ENCODE data around the gene BPGM.

Gene BPGM

DNA sequence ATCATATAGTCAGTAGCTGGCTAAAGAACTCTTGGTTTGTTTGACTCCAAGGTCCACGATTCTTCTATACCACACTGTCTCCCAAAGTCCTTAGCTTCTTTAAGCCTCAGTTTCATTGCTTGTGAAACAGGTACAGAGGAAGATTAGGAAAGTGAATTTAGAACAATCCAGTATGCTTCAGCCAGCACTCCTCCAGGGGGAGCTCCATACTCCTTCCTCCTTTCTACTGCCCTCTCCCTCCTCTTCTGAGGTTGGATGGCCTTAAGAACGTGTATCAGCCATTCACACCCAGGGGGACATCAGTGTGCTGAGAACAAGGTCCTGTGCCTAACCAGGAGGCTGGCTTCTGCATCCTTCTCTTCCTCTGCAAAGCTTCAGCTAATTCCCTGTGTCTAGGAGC, 78.0 kb downstream of the BPGM start:
- H3K9ac ChIP-seq, result no peak overlapping the region
- no peak overlapping the region for H2AFZ ChIP-seq
- no peak overlapping the region for H3K27ac ChIP-seq
- no peaks in the 10 kb centered on the region for H3K9me3 ChIP-seq (ENCODE audit: control insufficient read depth, low read length)
- H3K4me2 ChIP-seq (ENCODE audit: low read length), result no peak overlapping the region
- no peak overlapping the region for H3K4me3 ChIP-seq (ENCODE audit: low read depth, low read length)
- H3K36me3 ChIP-seq (ENCODE audit: control insufficient read depth, insufficient read depth, low read length), result no peaks in the 10 kb centered on the region
- no peaks in the 10 kb centered on the region for H3K79me2 ChIP-seq
- no peaks in the 10 kb centered on the region for H3K27me3 ChIP-seq (ENCODE audit: control insufficient read depth, insufficient read depth, low read length)
- H3K4me1 ChIP-seq, result no peaks in the 10 kb centered on the region
- TF ChIP-seq, protein P1, sequence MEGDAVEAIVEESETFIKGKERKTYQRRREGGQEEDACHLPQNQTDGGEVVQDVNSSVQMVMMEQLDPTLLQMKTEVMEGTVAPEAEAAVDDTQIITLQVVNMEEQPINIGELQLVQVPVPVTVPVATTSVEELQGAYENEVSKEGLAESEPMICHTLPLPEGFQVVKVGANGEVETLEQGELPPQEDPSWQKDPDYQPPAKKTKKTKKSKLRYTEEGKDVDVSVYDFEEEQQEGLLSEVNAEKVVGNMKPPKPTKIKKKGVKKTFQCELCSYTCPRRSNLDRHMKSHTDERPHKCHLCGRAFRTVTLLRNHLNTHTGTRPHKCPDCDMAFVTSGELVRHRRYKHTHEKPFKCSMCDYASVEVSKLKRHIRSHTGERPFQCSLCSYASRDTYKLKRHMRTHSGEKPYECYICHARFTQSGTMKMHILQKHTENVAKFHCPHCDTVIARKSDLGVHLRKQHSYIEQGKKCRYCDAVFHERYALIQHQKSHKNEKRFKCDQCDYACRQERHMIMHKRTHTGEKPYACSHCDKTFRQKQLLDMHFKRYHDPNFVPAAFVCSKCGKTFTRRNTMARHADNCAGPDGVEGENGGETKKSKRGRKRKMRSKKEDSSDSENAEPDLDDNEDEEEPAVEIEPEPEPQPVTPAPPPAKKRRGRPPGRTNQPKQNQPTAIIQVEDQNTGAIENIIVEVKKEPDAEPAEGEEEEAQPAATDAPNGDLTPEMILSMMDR (IDR thresholded peaks at IDR 0.05), result peak; percentile 34

- Histone ChIP-seq H3K4me1 (peaks cover 12% of the 10 kb centered on the region), H3K36me3 (ENCODE audit: control insufficient read depth, insufficient read depth, low read length) (no peaks in the 10 kb centered on the region), H2AFZ (no peak overlapping the region), H3K9me3 (ENCODE audit: control insufficient read depth, low read length) (no peaks in the 10 kb centered on the region), H3K9ac (no peak overlapping the region), H3K4me2 (ENCODE audit: low read length) (no peak overlapping the region), H3K79me2 (no peaks in the 10 kb centered on the region), H3K27ac (no peak overlapping the region), H3K27me3 (ENCODE audit: control insufficient read depth, insufficient read depth, low read length) (no peaks in the 10 kb centered on the region), H3K4me3 (ENCODE audit: low read depth, low read length) (no peak overlapping the region)
- TF ChIP-seq, protein P1 (IDR thresholded peaks at IDR 0.05), result no peak
Measured at GRCh38 chr7:134726581-134726980, 79.9 kb downstream of the BPGM start.

DNA sequence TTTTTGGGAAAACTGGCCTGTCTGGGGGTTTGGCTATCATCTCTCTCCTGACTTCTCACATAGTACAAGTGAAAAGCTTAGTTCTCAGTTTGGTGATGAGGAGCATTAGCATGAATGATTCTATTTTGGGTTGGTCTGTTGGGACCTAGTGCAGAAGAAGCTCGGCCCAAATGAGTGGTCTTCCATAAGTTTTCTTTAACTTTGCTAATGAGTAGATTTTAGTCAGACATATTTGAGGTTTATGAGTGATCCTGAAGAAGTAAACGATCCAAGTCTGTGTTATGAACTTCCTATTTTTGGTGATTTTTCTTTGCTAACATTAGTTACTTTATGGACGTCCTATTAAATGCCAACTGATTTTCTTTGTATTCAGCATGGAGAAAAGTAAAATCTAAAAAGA, 81.1 kb downstream of the BPGM start:
- H3K27me3 ChIP-seq (ENCODE audit: control insufficient read depth, insufficient read depth, low read length), result no peaks in the 10 kb centered on the region
- H3K79me2 ChIP-seq, result no peaks in the 10 kb centered on the region
- TF ChIP-seq, protein P1 (IDR thresholded peaks at IDR 0.05), result no peak
- H3K9me3 ChIP-seq (ENCODE audit: control insufficient read depth, low read length), result no peaks in the 10 kb centered on the region
- peaks cover 15% of the 10 kb centered on the region for H3K4me1 ChIP-seq
- no peak overlapping the region for H2AFZ ChIP-seq
- H3K4me3 ChIP-seq (ENCODE audit: low read depth, low read length), result no peak overlapping the region
- H3K9ac ChIP-seq, result no peak overlapping the region
- H3K36me3 ChIP-seq (ENCODE audit: control insufficient read depth, insufficient read depth, low read length), result no peaks in the 10 kb centered on the region
- no peak overlapping the region for H3K4me2 ChIP-seq (ENCODE audit: low read length)
- H3K27ac ChIP-seq, result no peak overlapping the region
